HCEC 1CT (cell line): Measurements from ENCODE around the gene ST6GALNAC6.

Source experiments
- DNase-seq: peaks from one replicate; pipeline ENCODE4 v3.0.0-alpha.2; 2017

The ST6GALNAC6 gene, protein sequence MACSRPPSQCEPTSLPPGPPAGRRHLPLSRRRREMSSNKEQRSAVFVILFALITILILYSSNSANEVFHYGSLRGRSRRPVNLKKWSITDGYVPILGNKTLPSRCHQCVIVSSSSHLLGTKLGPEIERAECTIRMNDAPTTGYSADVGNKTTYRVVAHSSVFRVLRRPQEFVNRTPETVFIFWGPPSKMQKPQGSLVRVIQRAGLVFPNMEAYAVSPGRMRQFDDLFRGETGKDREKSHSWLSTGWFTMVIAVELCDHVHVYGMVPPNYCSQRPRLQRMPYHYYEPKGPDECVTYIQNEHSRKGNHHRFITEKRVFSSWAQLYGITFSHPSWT

DNA sequence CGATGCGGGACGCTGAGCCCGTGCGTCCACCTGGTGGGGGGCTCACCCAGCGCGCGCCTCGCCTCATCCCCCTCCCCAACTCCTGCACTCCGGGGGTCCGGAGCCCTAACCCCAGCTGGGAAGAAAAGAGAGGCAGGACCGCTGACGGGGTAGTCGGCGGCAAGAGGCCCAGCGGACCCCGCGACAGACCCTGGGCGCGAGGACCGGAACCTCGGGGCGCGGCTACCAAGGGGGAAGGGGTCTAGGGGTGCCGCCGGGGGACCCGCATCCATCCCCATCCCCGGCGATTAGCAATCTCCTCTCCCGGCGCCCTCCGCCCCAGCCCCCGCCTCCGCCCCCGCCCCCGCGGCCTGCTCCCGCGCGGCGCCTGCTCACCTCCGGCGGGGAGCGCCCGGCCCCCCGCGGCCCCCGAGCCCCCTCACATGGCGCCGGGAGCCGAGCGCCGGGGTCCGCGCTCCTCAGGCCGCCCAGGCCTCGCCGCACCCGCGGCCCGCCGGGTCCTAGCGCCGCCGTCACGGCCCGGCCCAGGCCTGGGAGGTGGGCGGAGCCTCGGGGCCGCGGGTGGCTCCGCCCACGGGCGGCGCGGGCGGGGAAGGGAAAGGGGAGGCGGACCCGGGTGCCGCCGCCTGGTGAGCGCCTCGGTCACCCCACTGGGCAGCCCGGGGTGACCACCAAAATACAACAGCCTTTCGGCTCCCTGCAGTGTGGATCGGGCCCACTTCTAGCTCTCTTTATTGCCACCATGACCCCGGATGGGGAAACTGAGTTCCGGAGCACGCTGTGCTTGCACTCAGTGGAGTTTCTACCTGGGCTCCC is at the start of gene ST6GALNAC6:
ST6GALNAC6 (minus strand) TSS at position 476 of the 816 bp plus-strand sequence. CDS start 1,622 bp downstream, outside the sequence.
- DNase-seq, result peak; percentile 74

DNA sequence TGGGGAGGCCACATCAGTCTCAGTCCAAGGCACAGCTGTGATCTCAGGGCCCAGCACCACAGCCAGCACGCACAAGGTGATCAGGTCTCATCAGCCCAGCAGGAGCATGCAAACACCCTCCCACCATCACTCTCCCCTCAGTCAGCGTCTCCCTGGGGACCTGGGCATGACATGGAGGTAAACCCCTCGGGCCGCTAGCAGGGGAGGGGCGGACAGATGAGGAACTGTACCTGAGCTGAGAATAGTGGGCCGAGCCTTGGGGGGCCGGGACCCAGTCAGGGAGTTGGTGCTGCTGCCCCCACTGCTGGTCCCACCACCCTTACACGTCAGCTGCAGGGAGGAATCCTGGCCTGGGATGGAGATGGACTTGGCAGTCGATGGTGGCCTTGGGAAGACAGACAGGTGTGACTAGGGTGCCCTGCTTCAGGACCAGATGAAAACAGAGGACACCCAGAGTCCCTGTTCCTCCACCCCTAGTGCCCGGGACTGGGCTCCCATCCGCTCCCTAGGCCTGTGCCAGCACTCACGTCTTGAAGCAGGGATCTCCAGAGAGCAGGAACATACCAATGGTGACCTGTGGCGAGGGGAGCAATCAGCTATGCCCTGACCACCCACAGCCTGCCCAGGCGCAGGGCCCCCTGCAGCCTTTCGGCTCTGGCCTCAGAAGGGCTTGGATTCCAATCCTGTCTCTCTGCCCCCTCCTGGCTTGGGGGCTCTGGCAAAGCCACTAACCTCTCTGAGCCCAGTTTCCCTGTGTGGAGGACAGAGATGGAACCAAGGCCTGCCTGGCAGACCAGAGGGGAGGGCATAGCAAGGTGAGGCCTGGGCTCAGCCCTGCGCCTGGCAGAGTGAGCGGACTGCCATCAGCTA is 48.7 kb upstream of the ST6GALNAC6 start:
- DNase-seq, result no peak

DNA sequence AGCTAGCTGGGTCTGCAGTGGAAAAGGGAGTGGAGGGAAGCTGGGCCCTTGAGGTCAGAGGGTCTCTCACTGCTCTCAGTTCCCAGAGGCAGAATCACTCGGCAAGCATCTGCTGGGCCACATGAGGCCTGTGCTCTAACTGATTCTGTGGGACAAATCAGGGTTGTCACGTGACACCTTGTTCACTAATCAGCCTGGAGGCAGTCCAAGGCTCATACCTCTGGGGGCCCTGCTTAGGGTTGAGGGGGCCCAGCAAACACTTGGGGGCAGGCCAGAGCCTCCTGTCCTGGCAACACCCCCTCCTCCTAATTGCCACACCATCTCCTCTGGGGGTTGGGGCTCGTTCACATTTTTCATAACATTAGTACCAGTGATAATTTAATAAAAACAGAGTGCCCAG is 47.3 kb upstream of the ST6GALNAC6 start:
- no peak for DNase-seq

DNA sequence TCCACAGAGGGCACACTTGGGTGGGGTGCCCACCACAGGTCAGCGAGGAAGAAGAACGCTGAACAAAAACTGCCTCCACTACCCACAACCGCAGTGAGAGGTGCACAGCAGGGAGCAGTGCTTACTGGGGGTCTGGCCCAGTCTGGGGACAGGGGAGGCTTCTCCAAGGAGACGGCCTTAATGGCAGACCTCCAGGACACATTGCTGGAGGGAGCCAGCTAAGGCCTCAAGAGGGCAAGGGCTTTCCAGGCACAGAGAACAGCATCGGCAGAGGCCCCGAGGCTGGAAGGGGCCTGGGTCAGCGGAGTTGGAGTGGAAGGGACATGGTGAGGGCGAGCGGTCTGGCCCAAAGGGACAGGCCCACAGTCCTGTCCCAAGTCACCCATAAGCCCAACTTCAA is 46.5 kb upstream of the ST6GALNAC6 start:
- DNase-seq, result no peak

DNA sequence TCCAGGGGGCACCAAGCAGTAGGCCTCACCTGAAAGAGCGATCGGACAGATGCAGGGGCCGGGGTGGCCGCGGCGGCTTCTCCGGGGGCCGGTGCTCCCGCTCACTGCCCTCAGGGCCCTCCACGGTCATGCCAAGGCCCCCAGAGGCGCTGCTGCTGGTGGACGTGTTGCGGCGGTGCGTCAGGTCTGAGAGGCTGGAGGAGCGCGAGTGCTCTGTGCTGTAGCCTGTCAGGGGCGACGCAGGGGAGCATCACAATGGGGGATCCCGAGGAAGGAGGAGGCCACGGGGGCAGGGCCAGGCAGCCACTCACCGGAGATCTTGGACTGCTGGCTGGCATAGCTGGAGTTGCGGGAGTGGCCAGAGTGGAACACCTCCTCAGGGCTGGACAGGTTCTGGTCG is 45.9 kb upstream of the ST6GALNAC6 start:
- DNase-seq, result no peak

DNA sequence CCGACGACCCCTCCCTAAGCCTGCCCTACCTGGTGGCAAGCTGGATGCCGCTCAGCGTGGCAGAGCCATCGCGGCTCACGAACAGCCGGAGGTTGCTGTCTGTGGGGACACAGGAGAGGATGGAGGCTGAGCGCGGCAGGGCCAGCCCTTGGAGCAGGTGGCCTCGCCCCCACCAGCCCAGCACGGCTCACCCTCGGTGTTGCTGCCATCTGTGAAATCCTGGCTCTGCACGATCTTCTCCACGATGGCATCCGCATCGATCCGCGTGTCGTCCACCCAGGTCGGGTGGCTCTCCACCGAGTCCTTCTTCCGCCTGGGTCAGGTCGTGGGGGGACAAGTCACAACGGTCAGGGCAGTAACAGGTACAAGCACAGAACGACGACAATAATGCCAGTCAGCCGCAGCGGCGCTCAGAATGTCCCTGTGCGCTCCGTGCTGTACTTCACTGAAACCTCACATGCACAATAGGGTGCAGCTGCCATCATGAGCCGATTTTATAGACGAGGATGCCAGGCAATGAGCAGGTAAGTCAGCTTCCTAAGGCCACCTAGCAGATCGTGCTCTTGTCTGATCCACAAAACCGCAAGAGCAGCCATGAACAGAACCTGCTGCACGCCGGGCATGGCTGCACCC is 45.3 kb upstream of the ST6GALNAC6 start:
- DNase-seq, result no peak

DNA sequence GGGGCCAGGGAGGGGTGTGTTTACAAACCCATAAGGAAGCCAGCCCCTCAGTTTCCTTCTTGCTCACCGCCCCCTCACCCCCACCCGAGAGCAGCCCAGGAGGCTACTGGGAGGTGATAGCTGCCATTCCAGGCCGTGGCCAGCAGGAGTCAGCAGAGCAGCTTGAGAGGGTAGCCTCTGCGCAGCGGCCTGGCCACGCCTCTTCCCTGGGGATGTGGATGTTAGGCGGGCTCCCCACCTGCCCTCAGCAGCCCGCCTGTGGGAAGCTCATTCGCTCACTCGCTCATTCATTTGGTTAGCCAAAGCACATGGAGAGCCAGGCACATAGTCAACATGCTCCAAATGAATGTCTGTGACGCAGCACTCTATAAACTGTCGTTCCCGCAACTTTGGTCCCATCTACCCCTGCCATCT is 44.3 kb upstream of the ST6GALNAC6 start:
- peak; percentile 61 for DNase-seq

DNA sequence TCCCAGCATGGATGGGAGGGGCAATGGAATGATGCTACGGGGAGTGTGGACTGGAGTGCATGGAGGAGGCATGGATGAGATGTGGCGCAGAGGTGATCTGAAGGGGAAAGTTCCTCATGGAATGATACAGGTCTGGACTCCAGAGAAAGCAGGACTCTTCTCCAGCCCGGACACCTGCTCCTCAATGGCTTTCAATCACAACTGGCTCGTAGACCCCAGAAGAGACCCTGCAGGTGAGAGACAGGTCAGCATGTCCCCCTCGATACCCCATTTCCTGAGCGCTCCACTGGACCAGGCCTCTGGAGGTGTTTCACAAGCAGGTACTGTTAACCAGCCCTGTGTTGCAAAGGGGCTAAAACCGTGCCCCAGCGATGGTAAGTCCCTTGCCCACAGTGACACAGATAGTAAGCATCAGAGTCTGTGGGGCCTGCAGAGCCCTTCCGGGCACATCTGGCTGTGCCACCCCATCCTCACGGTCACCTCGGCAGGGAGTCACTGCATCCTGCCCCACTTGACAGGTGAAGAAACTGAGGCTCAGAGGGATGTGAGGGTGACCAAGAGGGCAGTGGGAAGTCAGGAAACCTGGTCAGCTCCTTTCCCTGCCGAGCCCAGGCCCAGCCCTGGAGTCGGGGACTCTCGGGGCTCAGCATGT is 43.7 kb upstream of the ST6GALNAC6 start:
- DNase-seq, result no peak

DNA sequence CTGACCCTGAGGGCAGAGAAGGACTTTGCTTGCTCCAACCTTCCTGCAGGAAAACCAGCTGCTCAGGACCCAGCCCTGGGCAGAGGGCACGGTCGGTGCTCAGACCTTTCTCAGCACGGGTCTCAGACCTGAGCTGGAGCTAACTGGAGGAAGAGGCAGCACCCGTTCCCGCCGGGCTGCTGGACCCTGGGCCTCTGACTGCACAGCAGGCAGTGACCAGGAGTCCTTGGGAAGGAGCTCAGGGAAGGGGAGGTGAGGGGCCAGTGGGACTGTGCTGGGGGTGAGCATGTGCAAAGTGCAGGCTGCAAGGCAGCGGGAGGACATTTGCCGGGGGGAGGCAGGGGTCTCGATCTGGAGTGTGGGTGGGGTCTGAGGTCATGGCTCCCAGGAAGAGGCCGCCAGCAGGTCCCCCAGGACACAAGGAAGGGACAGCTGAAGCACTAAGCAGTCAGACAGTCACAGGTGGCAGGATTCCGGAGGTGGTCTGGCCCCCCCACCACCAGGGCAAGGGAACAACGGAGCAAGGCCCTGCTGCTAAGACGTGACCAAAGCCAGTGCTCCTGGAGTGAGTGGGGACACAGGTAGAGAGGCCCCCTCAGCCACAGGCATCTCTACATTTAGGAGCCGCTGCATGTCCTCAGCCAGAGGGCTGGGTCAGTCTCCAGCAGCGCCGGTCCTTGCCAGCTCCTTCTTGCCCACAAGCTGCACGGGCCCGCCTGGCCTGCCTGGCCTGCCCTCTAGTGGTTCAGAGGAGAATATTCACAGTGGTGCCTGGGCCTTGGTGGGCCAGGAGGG is 43.0 kb upstream of the ST6GALNAC6 start:
- peak; percentile 59 for DNase-seq

DNA sequence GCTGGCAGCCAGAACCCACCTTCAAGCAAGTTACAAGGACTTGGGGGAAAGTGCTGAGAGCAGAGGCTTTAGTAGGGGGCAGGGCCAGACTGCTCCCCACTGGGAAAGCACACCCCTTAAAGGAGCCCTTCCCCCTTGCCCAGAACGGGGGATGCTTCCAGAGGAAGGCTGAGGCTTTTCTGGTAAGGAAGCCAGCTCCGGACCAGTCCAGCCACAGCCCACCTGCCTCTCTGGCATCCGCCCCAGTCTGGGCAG is 42.5 kb upstream of the ST6GALNAC6 start:
- no peak for DNase-seq

DNA sequence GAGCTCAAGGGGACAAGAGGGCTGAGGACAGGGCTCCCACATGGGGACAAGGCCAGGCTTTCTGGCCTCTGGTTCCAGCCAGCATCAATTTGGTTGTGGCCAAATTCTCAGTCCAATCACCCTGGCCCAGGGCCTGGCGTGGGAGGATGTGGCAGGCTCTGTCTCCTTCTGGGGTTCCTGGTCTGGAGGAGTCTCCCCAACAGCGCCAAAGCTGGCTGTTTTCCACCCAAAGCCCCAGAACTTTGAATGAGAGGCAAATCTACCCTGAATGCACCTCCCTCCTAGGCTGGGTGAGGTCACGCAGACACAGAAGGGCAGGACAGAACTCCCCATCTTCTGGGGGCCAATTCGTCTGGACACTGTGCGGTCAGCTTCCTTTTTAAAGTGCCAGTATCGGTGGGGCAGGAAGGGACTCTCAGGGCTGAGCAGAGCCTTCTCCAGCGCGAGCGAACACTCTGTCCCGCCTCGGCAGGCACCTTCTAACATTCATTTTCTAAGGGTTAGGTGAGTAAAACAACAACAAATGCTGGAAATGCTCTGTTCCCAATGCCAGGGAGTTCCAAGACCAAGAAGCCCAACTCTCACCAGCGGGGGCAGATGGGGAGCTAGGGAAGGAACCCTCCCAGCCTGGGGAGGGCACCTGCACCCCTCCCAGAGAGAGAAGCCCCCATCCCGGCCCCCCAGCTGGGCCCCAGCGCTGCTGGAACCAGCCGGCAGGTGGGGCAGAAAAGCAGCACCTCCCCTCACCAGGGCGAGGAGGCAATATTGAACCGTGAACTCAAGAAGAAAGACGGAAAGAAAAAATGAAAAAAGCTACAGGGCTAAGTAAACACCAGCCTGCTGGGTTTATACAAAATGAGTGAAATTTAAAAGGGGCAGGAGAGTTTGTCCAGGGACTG is 41.9 kb upstream of the ST6GALNAC6 start:
- no peak for DNase-seq

DNA sequence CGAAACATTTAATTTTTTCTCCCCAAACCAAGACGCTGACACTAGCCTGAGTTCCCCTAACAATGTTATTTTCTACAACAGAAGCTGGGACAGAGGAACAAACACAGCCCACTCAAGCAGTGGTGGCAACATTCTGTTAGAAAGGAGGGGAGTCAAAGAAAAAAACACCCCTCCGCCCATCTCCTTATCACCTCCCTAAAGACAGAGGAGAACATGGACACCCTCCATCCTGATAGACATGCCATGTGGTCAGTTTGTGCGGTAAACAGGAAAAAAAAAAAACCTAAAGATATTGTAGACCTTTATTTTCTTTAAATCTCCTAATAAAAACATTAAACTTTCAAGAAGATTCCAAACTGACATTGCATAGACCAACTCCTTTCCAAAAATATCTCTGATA is 41.2 kb upstream of the ST6GALNAC6 start:
- DNase-seq, result no peak

DNA sequence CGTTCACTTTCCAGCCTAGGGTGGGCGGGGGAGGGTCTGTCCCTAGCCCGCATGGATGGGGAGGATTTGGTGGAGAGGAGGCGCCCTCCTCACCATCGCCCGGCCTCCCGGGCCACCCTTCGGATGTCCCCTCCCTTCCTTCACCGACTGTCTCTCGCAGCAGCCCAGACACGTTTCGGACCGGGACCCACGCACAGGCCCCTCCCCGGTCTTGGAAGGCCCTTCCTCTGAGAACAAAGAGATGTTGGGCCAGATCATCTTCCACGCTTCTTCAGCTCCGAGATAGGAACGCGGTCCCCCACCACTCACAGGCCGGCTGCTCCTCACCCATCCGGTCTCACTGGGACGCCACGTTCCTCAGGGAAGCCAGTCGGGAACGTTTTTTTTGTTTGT is 38.9 kb upstream of the ST6GALNAC6 start:
- no peak for DNase-seq

DNA sequence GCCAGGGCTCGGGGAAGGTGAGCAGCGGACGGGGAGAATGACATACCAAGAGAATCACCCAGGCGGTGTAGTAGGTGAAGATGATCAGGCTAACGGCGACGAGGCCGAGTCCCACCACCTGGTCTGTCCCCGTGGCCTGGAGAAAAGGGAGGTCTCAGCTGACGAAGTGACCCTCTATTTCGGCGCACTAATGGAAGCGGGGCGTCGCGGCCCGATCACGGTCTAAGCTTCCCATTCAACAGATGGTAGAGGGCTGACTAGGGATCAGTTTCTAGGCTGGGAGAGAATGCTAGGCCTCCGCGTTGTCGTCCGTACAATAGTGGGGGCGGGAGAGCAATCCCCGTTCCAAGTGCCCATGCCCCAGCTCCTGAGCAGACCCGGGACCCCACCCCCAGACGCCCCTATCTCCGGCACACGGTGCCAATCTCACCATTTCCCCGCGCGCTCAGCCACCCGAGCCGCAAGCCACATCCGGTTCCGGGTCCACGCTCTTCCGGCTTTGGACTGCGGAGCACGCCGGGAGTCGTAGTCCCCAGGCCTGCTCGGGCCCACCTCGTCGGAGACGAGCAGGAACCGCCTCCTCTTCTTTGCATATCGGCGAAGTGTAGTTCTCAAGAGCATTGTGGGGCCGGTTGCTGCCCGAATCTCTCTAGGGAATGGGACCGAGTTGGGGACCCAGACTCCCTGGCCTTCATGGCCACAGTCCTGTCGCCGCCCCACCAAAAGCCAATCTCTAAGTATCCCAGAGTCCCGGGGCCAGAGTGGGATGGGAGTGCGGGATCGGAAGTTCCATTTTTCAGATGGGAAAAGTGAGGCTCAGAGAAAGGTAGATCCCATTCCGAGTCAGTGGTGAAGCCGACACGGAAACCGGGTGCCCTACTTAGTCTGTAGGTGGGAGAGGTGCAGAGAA is 38.2 kb upstream of the ST6GALNAC6 start, which contains the start of gene DPM2:
DPM2 (minus strand) TSS at position 467 of the 910 bp plus-strand sequence; CDS start at position 433, 34 bp downstream.
- DNase-seq, result peak; percentile 86

DNA sequence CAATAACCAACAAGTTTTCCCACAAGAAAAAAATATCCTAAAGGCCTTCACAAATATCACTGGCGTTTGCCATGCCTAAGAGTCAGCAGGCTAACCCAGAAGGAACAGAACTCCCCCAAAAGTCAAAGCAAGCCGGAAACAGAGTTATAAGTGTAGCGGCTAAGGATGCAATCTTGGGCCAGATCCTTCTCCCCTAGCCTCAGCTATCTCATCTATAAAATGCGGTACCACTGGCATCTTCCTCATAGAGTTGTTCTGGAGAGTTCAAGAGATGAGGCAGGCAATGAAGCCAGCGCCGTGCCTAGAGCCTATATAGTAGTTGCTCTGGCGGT is 37.6 kb upstream of the ST6GALNAC6 start:
- DNase-seq, result no peak

DNA sequence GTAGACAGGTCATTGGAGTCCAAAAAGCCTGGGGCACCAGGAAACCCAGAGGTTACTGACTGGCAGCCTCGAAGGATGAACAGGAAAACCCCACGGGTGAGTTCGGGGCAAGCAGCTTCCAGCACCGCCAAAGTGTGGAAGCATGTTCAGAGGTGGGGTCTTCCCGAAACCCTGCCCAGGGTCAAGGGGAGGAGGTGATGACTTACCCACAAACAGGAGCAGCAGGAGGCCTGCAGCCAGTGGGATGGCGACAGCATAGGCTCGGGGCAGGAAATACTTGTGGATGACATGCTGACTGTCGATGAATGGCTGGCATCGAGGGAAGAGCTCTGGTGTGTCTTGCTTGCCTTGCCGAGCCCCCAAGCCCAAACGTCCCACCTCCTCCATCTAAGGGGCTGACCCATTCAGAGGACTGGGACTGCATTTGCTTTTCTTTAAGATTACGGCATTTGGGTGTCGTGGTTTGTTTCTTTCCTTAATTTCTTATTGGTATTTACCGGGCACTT is 37.0 kb upstream of the ST6GALNAC6 start:
- DNase-seq, result no peak

DNA sequence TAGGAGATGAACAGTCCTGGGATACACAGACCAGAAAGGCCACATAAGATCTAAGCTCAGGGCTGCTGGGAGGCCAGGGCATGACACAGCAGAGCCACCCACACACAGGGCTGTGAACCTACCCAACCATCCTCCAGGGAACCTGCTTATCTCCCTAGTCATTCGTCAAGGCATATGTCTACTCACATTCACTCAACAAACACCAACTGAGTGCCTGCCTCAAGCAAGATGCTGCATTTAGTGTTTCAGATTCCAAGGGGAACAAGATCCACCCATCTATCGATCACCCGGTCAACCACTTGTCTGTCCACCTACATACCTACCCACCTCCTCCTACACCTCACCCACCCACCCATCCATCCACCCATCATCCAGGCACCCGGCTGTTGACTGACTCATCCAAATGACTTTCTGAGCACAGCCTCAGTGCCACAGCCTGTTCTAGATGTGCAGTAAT is 36.4 kb upstream of the ST6GALNAC6 start:
- DNase-seq, result no peak

DNA sequence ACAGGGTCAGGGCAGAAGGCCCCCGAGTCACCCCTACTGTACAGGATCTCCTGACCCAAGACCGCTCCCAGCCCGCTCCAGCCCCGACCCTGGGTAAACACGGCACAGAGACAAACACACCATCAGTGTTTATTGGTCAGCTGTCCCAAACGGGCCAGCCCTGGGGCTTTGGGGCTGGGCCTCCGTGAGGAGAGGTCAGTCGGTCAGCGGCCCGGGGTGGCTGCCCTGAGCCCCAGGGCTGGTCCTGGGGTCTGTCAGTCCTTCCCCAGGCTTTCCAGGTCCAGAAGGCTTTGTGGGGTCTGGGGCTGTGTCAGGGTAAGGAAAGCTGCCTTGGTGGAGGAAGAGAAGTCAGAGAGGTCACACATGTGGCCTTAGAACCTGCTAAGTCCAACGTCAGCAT is 35.6 kb upstream of the ST6GALNAC6 start:
- DNase-seq, result no peak

DNA sequence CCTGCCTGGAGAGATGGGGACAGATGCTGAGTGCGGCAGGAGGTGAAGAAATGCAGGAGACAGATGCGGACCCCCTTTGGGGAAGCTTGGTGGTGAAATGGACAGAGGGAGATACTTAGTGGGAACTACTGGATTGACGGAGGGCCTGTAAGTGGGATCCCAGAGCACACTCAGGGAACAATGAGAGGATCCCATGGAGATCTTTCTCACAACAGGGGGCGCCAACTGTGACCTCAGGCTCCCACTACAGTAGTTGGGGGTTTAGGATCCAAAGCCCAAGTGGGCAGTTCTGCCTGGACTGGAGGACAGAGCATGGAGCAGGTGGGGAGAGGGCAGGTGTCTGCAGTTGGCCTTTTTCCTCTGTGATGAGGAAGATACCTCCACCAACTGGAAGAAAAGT is 34.8 kb upstream of the ST6GALNAC6 start:
- no peak for DNase-seq
